ENCODE measurements around the gene PIK3R5.

GRCh38 chr17:8904686-8905085 is 60.8 kb downstream of the PIK3R5 start:
- TF ChIP-seq GATA2 (IDR thresholded peaks at IDR 0.05; ENCODE audit: low read depth, low read length) (no peak), GATA3 (IDR thresholded peaks at IDR 0.05; ENCODE audit: low read depth, low read length) (no peak)

All from SH-SY5Y (cell line).